ENCODE measurements around the gene NSUN3. TPM values are rescaled to one million over a fixed set of nuclear protein-coding genes. Genes with fewer than 3 reads are reported as not detected.

Gene NSUN3
- 15.3 and 16.7 TPM in 2 replicates for total RNA-seq
- long read RNA-seq, transcript NSUN3-201 (6 exons, 3,289 nt), result major isoform, 39 of 57 reads
- long read RNA-seq, partial matches to known transcripts, result 2 of 57 reads
- long read RNA-seq, other reads (novel, unspliced or antisense), result 16 of 57 reads

GRCh38 chr3:94062513-94063404 lies at the start of gene NSUN3, which contains the start of gene DHFR2:
Gene NSUN3 (plus strand): TSS chr3:94063061. CDS start chr3:94063127, 66 bp downstream.
Gene DHFR2 (minus strand): TSS chr3:94062916. CDS start chr3:94061511, 1,405 bp downstream.
- Mint-ChIP-seq H3K9me3 (ENCODE audit: low read depth) (no peaks in the 10 kb centered on the region), H3K27me3 (no peaks in the 10 kb centered on the region), H3K4me3 (ENCODE audit: low read depth) (peak within 1 kb of the TSS; percentile 95), H3K36me3 (ENCODE audit: insufficient read depth) (peaks cover 17% of the 10 kb centered on the region), H3K4me1 (ENCODE audit: low read depth) (peaks cover 26% of the 10 kb centered on the region), H3K27ac (peak within 1 kb of the TSS; percentile 100)
- TF ChIP-seq CTCF (IDR thresholded peaks at IDR 0.05; ENCODE audit: unreplicated experiment), result no peak
- peak; percentile 75 for DNase-seq (ENCODE audit: low spot score, unreplicated experiment)

- peaks cover 7% of the 10 kb centered on the region for H3K36me3 Mint-ChIP-seq (ENCODE audit: insufficient read depth)
- no peaks in the 10 kb centered on the region for H3K27me3 Mint-ChIP-seq
- DNase-seq (ENCODE audit: low spot score, unreplicated experiment), result no peak
- no peak for TF ChIP-seq CTCF (IDR thresholded peaks at IDR 0.05; ENCODE audit: unreplicated experiment)
- peaks cover 10% of the 10 kb centered on the region for H3K4me1 Mint-ChIP-seq (ENCODE audit: low read depth)
- no peaks in the 10 kb centered on the region for H3K9me3 Mint-ChIP-seq (ENCODE audit: low read depth)
- H3K27ac Mint-ChIP-seq, result no peak overlapping the region
- H3K4me3 Mint-ChIP-seq (ENCODE audit: low read depth), result no peak overlapping the region
Observed at GRCh38 chr3:94015025-94015424, 47.8 kb upstream of the NSUN3 start.

- Mint-ChIP-seq H3K27ac (no peak overlapping the region), H3K4me3 (ENCODE audit: low read depth) (no peak overlapping the region), H3K27me3 (no peaks in the 10 kb centered on the region), H3K4me1 (ENCODE audit: low read depth) (no peaks in the 10 kb centered on the region), H3K9me3 (ENCODE audit: low read depth) (no peaks in the 10 kb centered on the region), H3K36me3 (ENCODE audit: insufficient read depth) (peaks cover 6% of the 10 kb centered on the region)
- TF ChIP-seq CTCF (IDR thresholded peaks at IDR 0.05; ENCODE audit: unreplicated experiment), result no peak
- DNase-seq (ENCODE audit: low spot score, unreplicated experiment), result no peak
Observed at GRCh38 chr3:94019659-94020058, 43.2 kb upstream of the NSUN3 start.

- no peak overlapping the region for H3K27ac Mint-ChIP-seq
- no peaks in the 10 kb centered on the region for H3K4me1 Mint-ChIP-seq (ENCODE audit: low read depth)
- no peak overlapping the region for H3K4me3 Mint-ChIP-seq (ENCODE audit: low read depth)
- H3K36me3 Mint-ChIP-seq (ENCODE audit: insufficient read depth), result peaks cover 3% of the 10 kb centered on the region
- DNase-seq (ENCODE audit: low spot score, unreplicated experiment), result no peak
- no peaks in the 10 kb centered on the region for H3K9me3 Mint-ChIP-seq (ENCODE audit: low read depth)
- H3K27me3 Mint-ChIP-seq, result no peaks in the 10 kb centered on the region
- no peak for TF ChIP-seq CTCF (IDR thresholded peaks at IDR 0.05; ENCODE audit: unreplicated experiment)
Observed at GRCh38 chr3:94020293-94020692, 42.6 kb upstream of the NSUN3 start.

- no peak for TF ChIP-seq CTCF (IDR thresholded peaks at IDR 0.05; ENCODE audit: unreplicated experiment)
- Mint-ChIP-seq H3K36me3 (ENCODE audit: insufficient read depth) (peaks cover 4% of the 10 kb centered on the region), H3K27me3 (no peaks in the 10 kb centered on the region), H3K4me3 (ENCODE audit: low read depth) (no peak overlapping the region), H3K9me3 (ENCODE audit: low read depth) (no peaks in the 10 kb centered on the region), H3K4me1 (ENCODE audit: low read depth) (peaks cover 6% of the 10 kb centered on the region), H3K27ac (no peak overlapping the region)
- DNase-seq (ENCODE audit: low spot score, unreplicated experiment), result no peak
Observed at GRCh38 chr3:94024385-94024784, 38.5 kb upstream of the NSUN3 start.
